ENCODE measurements around the gene CD274. TPM values are rescaled to one million over a fixed set of nuclear protein-coding genes. Genes with fewer than 3 reads are reported as not detected.

The CD274 gene
- 1.4 TPM for total RNA-seq

GRCh38 chr9:5450359-5451091 lies at the start of gene CD274:
CD274 (plus strand) TSS chr9:5450542; CDS start chr9:5456114, 5,572 bp downstream.

GRCh38 chr9:5437254-5438216 lies 12.8 kb upstream of the CD274 start, which contains the start of gene PLGRKT:
PLGRKT (minus strand) TSS chr9:5437925; CDS start chr9:5431977, 5,948 bp downstream.

GRCh38 chr9:5510360-5510931 lies 60.1 kb downstream of the CD274 start, which contains the start of gene PDCD1LG2:
PDCD1LG2 (plus strand) TSS chr9:5510531; CDS start chr9:5522547, 12,016 bp downstream.

Other genes starting within 250 kb of the CD274 start
- gene INSL4, start 219.1 kb upstream of the CD274 start, total RNA-seq = not detected
- gene RLN2, start 145.8 kb upstream of the CD274 start, total RNA-seq = not detected
- gene RLN1, start 110.7 kb upstream of the CD274 start, total RNA-seq = 0.82 TPM
- gene PLGRKT, start 12.6 kb upstream of the CD274 start, total RNA-seq = 26.7 TPM
- not detected for gene PDCD1LG2, start 60.0 kb downstream of the CD274 start, total RNA-seq
- gene RIC1, start 178.6 kb downstream of the CD274 start, total RNA-seq = 54.0 TPM